ENCODE data around the gene PEAR1. TPM values are rescaled to one million over a fixed set of nuclear protein-coding genes. Genes with fewer than 3 reads are reported as not detected.

Gene PEAR1
- total RNA-seq, 6 experiments from 2014 or later = 3.2 to 23.6 (median 20.2) TPM

GRCh38 chr1:156860628-156861423 lies 32.7 kb upstream of the PEAR1 start, which contains the start of gene NTRK1:
TSS of gene NTRK1 (plus strand) at chr1:156860865. CDS start at chr1:156860935, 70 bp downstream.
- no peak for TF ChIP-seq CTCF (IDR thresholded peaks at IDR 0.05)
- Mint-ChIP-seq H3K36me3 (ENCODE audit: low read depth) (no peaks in the 10 kb centered on the region), H3K27ac (no peak within 1 kb of the TSS), H3K9me3 (no peaks in the 10 kb centered on the region), H3K27me3 (ENCODE audit: insufficient read depth) (peaks cover 45% of the 10 kb centered on the region), H3K4me3 (peak within 1 kb of the TSS; percentile 69), H3K4me1 (ENCODE audit: low read depth) (peaks cover 12% of the 10 kb centered on the region)
- DNase-seq = no peak

DNA sequence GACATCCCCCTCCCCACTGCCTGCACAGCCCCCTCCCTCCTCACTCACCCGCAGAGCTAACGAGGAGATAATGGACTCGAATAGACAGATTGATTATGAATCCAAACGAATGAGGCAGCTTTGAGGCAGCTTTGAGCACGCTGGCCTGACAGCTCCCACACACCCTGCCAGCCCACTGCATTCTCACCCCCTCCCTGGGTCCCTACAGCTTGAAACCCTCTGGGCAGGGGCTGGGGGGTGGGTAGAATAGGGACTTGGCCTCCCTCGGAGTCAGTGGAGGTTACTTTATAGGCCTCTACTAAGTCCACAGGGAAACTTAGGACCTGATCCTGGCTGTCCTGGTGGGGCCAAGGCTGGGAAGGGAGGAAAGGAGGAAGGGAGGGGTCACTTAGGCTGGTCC lies 30.9 kb upstream of the PEAR1 start:
- Mint-ChIP-seq H3K27ac (no peak overlapping the region), H3K36me3 (ENCODE audit: low read depth) (no peaks in the 10 kb centered on the region), H3K9me3 (no peaks in the 10 kb centered on the region), H3K4me1 (ENCODE audit: low read depth) (peaks cover 12% of the 10 kb centered on the region), H3K4me3 (no peak overlapping the region), H3K27me3 (ENCODE audit: insufficient read depth) (peaks cover 35% of the 10 kb centered on the region)
- no peak for TF ChIP-seq CTCF (IDR thresholded peaks at IDR 0.05)
- no peak for DNase-seq

DNA sequence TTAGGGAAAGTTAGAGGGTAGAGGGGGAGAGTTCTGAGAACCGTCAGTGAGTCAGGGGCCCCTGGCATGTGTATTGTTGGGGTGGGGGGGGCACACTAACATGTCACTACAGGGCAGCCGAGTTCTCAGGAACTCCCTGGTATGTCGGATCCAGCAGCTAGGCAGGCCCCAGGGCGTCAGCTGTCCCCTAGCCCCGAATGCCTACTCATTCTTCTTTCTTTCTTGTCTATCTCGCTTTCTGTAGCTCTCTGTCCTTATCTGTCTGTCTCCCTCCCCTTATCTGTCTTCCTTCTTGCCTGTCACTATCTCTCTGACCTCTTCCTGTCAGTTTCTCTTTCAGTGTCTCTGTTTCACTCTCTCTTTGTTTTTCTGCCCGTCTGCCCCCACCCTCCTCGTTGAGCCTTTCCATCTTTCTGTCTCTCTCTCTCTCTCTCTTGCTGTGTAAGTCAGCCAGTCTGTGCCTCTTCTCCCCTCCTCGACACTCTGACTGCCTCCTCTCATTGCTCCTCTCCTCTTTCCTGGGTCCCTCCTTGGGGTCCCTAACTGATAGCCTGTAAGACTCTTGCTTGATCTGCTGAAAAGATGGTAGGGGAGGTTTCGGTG lies 30.4 kb upstream of the PEAR1 start:
- DNase-seq = no peak
- TF ChIP-seq CTCF (IDR thresholded peaks at IDR 0.05) = no peak
- Mint-ChIP-seq H3K9me3 (no peaks in the 10 kb centered on the region), H3K4me1 (ENCODE audit: low read depth) (peaks cover 12% of the 10 kb centered on the region), H3K27me3 (ENCODE audit: insufficient read depth) (peaks cover 30% of the 10 kb centered on the region), H3K4me3 (no peak overlapping the region), H3K36me3 (ENCODE audit: low read depth) (no peaks in the 10 kb centered on the region), H3K27ac (no peak overlapping the region)

- TF ChIP-seq CTCF (IDR thresholded peaks at IDR 0.05) = no peak
- Mint-ChIP-seq H3K27me3 (ENCODE audit: insufficient read depth) (peaks cover 24% of the 10 kb centered on the region), H3K36me3 (ENCODE audit: low read depth) (no peaks in the 10 kb centered on the region), H3K4me1 (ENCODE audit: low read depth) (peaks cover 9% of the 10 kb centered on the region), H3K27ac (no peak overlapping the region), H3K4me3 (no peak overlapping the region), H3K9me3 (no peaks in the 10 kb centered on the region)
- no peak for DNase-seq
These were observed 29.9 kb upstream of the PEAR1 start for GRCh38 chr1:156863631-156864030.

- peaks cover 23% of the 10 kb centered on the region for H3K27me3 Mint-ChIP-seq (ENCODE audit: insufficient read depth)
- no peaks in the 10 kb centered on the region for H3K36me3 Mint-ChIP-seq (ENCODE audit: low read depth)
- no peak overlapping the region for H3K27ac Mint-ChIP-seq
- no peak overlapping the region for H3K4me3 Mint-ChIP-seq
- no peak for DNase-seq
- TF ChIP-seq CTCF (IDR thresholded peaks at IDR 0.05) = no peak
- peaks cover 10% of the 10 kb centered on the region for H3K4me1 Mint-ChIP-seq (ENCODE audit: low read depth)
- H3K9me3 Mint-ChIP-seq = no peaks in the 10 kb centered on the region
These were observed 28.7 kb upstream of the PEAR1 start for GRCh38 chr1:156864796-156865195.

Data from HFFc6 (cell line).